ENCODE data around the gene RMC1.

DNA sequence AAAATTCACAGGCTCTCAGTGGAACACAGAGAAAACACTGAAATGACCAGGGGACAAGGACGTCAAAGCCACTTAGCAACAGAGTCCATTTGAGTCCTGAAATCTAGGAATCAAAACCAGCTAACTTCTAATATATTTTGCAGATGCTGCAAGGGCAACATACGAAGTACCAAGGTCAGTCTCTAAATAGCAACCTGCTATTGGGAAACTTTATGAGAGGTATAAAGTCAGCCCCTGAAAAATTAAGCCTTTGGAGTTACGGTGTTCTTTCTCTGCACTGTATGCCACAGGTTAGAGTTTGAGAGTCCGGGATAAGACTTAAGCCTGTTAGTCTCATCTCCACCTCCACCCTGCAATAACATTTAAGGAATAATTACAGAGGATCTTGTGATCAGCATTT lies 69.7 kb downstream of the RMC1 start:
- no peak for TF ChIP-seq POLR2AphosphoS5 (IDR thresholded peaks at IDR 0.05; ENCODE audit: low read depth, low read length)
- TF ChIP-seq, protein P1, sequence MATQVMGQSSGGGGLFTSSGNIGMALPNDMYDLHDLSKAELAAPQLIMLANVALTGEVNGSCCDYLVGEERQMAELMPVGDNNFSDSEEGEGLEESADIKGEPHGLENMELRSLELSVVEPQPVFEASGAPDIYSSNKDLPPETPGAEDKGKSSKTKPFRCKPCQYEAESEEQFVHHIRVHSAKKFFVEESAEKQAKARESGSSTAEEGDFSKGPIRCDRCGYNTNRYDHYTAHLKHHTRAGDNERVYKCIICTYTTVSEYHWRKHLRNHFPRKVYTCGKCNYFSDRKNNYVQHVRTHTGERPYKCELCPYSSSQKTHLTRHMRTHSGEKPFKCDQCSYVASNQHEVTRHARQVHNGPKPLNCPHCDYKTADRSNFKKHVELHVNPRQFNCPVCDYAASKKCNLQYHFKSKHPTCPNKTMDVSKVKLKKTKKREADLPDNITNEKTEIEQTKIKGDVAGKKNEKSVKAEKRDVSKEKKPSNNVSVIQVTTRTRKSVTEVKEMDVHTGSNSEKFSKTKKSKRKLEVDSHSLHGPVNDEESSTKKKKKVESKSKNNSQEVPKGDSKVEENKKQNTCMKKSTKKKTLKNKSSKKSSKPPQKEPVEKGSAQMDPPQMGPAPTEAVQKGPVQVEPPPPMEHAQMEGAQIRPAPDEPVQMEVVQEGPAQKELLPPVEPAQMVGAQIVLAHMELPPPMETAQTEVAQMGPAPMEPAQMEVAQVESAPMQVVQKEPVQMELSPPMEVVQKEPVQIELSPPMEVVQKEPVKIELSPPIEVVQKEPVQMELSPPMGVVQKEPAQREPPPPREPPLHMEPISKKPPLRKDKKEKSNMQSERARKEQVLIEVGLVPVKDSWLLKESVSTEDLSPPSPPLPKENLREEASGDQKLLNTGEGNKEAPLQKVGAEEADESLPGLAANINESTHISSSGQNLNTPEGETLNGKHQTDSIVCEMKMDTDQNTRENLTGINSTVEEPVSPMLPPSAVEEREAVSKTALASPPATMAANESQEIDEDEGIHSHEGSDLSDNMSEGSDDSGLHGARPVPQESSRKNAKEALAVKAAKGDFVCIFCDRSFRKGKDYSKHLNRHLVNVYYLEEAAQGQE (IDR thresholded peaks at IDR 0.05; ENCODE audit: insufficient read depth in 1 of 2, low read depth in 2 of 2, low read length in 2 of 2): no peak
- TF ChIP-seq SIN3A (IDR thresholded peaks at IDR 0.05; ENCODE audit: borderline replicate concordance, insufficient read depth, low read length): no peak
